ENCODE data around the gene AMZ2. TPM values are rescaled to one million over a fixed set of nuclear protein-coding genes. Genes with fewer than 3 reads are reported as not detected.
"Not testable (repeated sequence)": the region's sequence is repeated elsewhere in the genome, so short reads cannot be mapped to it uniquely, and the experiment has no call there.

AMZ2 gene
- total and polyA plus RNA-seq, 4 donors = 11.6 to 19.6 (median 17.3) TPM

- H3K9me3 ChIP-seq (ENCODE audit: control insufficient read depth in 4 of 4, low read length in 3 of 4); H3K27me3 ChIP-seq (ENCODE audit: control insufficient read depth in 4 of 4, insufficient read depth in 4 of 4, low read length in 3 of 4); H3K4me1 ChIP-seq (ENCODE audit: control insufficient read depth in 4 of 4, insufficient read depth in 4 of 4, low read length in 3 of 4); H3K36me3 ChIP-seq (ENCODE audit: control insufficient read depth in 4 of 4, insufficient read depth in 3 of 4, low read depth in 1 of 4, low read length in 3 of 4); H3K9ac ChIP-seq (ENCODE audit: low read depth in 1 of 2, low read length in 2 of 2); H3K4me3 ChIP-seq (ENCODE audit: low read depth in 1 of 3, low read length in 3 of 3); DNase-seq (ENCODE audit: low spot score): not testable (repeated sequence)
- WGBS = 81% methylated on average over 11 of the region's 11 CpGs
- H3K27ac ChIP-seq (ENCODE audit: low read depth in 1 of 2, low read length in 2 of 2) = peak overlapping the region; percentile 12 to 35
These were observed 12.5 kb upstream of the AMZ2 start for GRCh38 chr17:68235336-68235791.

DNA sequence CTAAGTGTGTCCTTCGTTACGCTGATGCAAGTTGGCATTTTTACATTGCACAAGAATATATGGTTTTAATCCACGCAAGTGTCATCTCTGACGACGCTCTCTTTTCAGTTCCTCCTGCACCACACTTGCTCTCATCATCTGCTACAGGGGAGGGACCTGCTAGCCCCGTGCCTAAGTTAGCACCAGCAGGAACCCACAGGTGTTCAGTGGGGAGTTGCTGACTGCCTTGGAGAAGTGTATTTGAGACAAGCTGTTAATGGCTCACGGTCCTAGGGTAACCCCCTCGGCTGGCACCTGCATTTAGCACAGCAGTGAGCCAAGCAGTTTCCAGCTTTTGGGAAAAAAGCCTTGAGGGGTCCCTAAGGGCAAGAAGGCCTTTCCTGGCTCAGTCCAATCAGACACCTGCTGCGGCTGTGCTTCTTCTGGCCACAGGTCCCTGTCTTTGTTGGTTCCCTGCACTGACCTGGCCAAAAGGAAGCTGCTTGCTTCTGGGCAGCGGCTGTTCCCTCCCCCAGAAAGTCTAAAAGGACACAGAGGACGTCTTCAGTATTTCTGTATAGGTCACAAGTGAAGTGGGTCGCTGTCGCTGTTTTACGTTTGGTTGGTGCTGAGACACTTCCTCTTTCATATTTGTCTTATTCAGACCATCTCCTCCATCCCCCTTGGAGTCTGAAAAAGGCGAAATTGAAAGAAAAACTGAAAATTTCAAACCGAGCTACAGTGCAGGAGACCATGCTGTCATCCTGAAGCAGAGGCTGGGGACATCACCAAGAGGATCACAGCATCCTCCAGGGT lies 10.3 kb upstream of the AMZ2 start:
- H3K9me3 ChIP-seq (ENCODE audit: control insufficient read depth in 4 of 4, low read length in 3 of 4); H3K36me3 ChIP-seq (ENCODE audit: control insufficient read depth in 4 of 4, insufficient read depth in 3 of 4, low read depth in 1 of 4, low read length in 3 of 4); H3K9ac ChIP-seq (ENCODE audit: low read depth in 1 of 2, low read length in 2 of 2); H3K4me1 ChIP-seq (ENCODE audit: control insufficient read depth in 4 of 4, insufficient read depth in 4 of 4, low read length in 3 of 4); H3K4me3 ChIP-seq (ENCODE audit: low read depth in 1 of 3, low read length in 3 of 3); H3K27me3 ChIP-seq (ENCODE audit: control insufficient read depth in 4 of 4, insufficient read depth in 4 of 4, low read length in 3 of 4); DNase-seq (ENCODE audit: low spot score): not testable (repeated sequence)
- WGBS = 66% methylated on average over 16 of the region's 16 CpGs
- peak overlapping the region; percentile 18 to 69 for H3K27ac ChIP-seq (ENCODE audit: low read depth in 1 of 2, low read length in 2 of 2)

DNA sequence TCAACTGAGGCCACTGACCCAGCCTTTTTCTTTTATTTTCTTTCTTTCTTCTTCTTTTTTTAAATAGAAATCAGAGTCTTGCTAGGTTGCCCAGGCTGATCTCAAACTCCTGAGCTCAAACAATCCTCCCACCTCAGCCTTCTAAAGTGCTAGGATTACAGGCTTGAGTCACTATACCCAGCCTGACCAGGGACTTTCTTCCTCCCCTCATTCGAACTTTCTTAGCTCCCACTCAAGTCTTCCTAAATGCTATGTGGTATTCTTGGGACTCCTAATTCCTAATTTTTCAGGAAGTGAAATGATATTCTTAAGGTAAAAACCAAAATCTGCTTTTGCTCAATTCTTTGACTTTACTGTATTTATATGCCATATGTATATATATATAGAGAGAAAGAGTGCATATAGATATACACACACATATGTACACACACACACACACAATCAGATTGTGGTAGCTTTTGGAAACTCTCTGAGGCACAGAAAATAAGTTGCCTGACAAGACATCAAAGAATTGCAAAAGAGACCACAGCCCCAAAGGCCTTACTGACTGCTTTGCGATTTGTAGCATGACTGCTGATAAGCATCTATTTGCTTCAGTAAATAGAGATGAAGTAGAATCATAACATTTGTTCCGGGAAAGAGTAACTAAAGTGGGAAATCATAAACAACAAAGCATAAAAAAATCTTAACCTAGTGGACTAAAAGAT lies 9.5 kb upstream of the AMZ2 start:
- Histone ChIP-seq H3K27ac (ENCODE audit: low read depth in 1 of 2, low read length in 2 of 2) (peak overlapping the region in 1 of 2 donors; percentile 69), H3K27me3 (ENCODE audit: control insufficient read depth in 4 of 4, insufficient read depth in 4 of 4, low read length in 3 of 4) (no peaks in the 10 kb centered on the region), H3K4me3 (ENCODE audit: low read depth in 1 of 3, low read length in 3 of 3) (no peak overlapping the region), H3K9ac (ENCODE audit: low read depth in 1 of 2, low read length in 2 of 2) (peak overlapping the region in 1 of 2 donors; percentile 3), H3K36me3 (ENCODE audit: control insufficient read depth in 4 of 4, insufficient read depth in 3 of 4, low read depth in 1 of 4, low read length in 3 of 4) (no peaks in the 10 kb centered on the region), H3K4me1 (ENCODE audit: control insufficient read depth in 4 of 4, insufficient read depth in 4 of 4, low read length in 3 of 4) (no peaks in the 10 kb centered on the region), H3K9me3 (ENCODE audit: control insufficient read depth in 4 of 4, low read length in 3 of 4) (no peaks in the 10 kb centered on the region)
- TF ChIP-seq TAF1 (conservative IDR thresholded peaks at IDR 0.05) (no peak), EGR1 (IDR thresholded peaks at IDR 0.05; ENCODE audit: low read depth in 2 of 2) (no peak)
- TF ChIP-seq, protein P1, sequence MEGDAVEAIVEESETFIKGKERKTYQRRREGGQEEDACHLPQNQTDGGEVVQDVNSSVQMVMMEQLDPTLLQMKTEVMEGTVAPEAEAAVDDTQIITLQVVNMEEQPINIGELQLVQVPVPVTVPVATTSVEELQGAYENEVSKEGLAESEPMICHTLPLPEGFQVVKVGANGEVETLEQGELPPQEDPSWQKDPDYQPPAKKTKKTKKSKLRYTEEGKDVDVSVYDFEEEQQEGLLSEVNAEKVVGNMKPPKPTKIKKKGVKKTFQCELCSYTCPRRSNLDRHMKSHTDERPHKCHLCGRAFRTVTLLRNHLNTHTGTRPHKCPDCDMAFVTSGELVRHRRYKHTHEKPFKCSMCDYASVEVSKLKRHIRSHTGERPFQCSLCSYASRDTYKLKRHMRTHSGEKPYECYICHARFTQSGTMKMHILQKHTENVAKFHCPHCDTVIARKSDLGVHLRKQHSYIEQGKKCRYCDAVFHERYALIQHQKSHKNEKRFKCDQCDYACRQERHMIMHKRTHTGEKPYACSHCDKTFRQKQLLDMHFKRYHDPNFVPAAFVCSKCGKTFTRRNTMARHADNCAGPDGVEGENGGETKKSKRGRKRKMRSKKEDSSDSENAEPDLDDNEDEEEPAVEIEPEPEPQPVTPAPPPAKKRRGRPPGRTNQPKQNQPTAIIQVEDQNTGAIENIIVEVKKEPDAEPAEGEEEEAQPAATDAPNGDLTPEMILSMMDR (IDR thresholded peaks at IDR 0.05; ENCODE audit: low read depth, low read length, missing input control) = no peak
- no peak for DNase-seq (ENCODE audit: low spot score)
- WGBS = 72% methylated on average over 3 of the region's 3 CpGs

- Histone ChIP-seq H3K9me3 (ENCODE audit: control insufficient read depth in 4 of 4, low read length in 3 of 4) (no peaks in the 10 kb centered on the region), H3K4me1 (ENCODE audit: control insufficient read depth in 4 of 4, insufficient read depth in 4 of 4, low read length in 3 of 4) (no peaks in the 10 kb centered on the region), H3K27me3 (ENCODE audit: control insufficient read depth in 4 of 4, insufficient read depth in 4 of 4, low read length in 3 of 4) (no peaks in the 10 kb centered on the region), H3K27ac (ENCODE audit: low read depth in 1 of 2, low read length in 2 of 2) (no peak overlapping the region), H3K36me3 (ENCODE audit: control insufficient read depth in 4 of 4, insufficient read depth in 3 of 4, low read depth in 1 of 4, low read length in 3 of 4) (no peaks in the 10 kb centered on the region), H3K9ac (ENCODE audit: low read depth in 1 of 2, low read length in 2 of 2) (no peak overlapping the region), H3K4me3 (ENCODE audit: low read depth in 1 of 3, low read length in 3 of 3) (no peak overlapping the region)
- no peak for DNase-seq (ENCODE audit: low spot score)
- TF ChIP-seq, protein P2, sequence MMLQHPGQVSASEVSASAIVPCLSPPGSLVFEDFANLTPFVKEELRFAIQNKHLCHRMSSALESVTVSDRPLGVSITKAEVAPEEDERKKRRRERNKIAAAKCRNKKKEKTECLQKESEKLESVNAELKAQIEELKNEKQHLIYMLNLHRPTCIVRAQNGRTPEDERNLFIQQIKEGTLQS (IDR thresholded peaks at IDR 0.05) = no peak
- TF ChIP-seq MAX (IDR thresholded peaks at IDR 0.05) (no peak), JUND (IDR thresholded peaks at IDR 0.05) (no peak), EGR1 (IDR thresholded peaks at IDR 0.05; ENCODE audit: low read depth in 2 of 2) (no peak), RAD21 (IDR thresholded peaks at IDR 0.05) (no peak), FOXA2 (IDR thresholded peaks at IDR 0.05) (no peak), GABPA (IDR thresholded peaks at IDR 0.05 in 1 of 2, conservative IDR thresholded peaks at IDR 0.05 in 1 of 2) (no peak), HNF4A (conservative IDR thresholded peaks at IDR 0.05) (no peak), YY1 (IDR thresholded peaks at IDR 0.05) (no peak), FOXA1 (IDR thresholded peaks at IDR 0.05) (no peak), HNF4G (IDR thresholded peaks at IDR 0.05) (no peak), TAF1 (conservative IDR thresholded peaks at IDR 0.05) (no peak), NR2F2 (IDR thresholded peaks at IDR 0.05) (no peak)
- TF ChIP-seq, protein P3, sequence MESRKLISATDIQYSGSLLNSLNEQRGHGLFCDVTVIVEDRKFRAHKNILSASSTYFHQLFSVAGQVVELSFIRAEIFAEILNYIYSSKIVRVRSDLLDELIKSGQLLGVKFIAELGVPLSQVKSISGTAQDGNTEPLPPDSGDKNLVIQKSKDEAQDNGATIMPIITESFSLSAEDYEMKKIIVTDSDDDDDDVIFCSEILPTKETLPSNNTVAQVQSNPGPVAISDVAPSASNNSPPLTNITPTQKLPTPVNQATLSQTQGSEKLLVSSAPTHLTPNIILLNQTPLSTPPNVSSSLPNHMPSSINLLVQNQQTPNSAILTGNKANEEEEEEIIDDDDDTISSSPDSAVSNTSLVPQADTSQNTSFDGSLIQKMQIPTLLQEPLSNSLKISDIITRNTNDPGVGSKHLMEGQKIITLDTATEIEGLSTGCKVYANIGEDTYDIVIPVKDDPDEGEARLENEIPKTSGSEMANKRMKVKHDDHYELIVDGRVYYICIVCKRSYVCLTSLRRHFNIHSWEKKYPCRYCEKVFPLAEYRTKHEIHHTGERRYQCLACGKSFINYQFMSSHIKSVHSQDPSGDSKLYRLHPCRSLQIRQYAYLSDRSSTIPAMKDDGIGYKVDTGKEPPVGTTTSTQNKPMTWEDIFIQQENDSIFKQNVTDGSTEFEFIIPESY (IDR thresholded peaks at IDR 0.05) = no peak
- 90% methylated on average over 3 of the region's 3 CpGs for WGBS
These were observed 9.0 kb upstream of the AMZ2 start for GRCh38 chr17:68238871-68239253.
